Esophagus muscularis mucosa (tissue), 4 donors: Measurements from ENCODE around the gene KPNA1.

Experiments
- EP300 ChIP-seq: sonication (generic); formaldehyde crosslinking; IDR thresholded peaks from one replicate; pipeline ENCODE4 v1.6.1; 2017; ENCODE audit warnings: antibody characterized with exemption
- POLR2A ChIP-seq: fragments of 450-650 bp; IDR thresholded peaks from one replicate; pipeline ENCODE4 v1.6.1; 2017; ENCODE audit warnings: antibody characterized with exemption, moderate library complexity, mild to moderate bottlenecking, low read depth
- TF ChIP-seq, protein P1 (sequence below), 3 experiments: fragments of 200-600 bp in 2 of 3; fragments of 450-650 bp in 1 of 3; sonication (generic) in 2 of 3; IDR thresholded peaks; one replicate each; pipeline ENCODE4 v1.5.1; 2017 to 2019; ENCODE audit warnings: antibody characterized with exemption in 3 of 3, mild to moderate bottlenecking in 2 of 3, moderate library complexity in 1 of 3

DNA sequence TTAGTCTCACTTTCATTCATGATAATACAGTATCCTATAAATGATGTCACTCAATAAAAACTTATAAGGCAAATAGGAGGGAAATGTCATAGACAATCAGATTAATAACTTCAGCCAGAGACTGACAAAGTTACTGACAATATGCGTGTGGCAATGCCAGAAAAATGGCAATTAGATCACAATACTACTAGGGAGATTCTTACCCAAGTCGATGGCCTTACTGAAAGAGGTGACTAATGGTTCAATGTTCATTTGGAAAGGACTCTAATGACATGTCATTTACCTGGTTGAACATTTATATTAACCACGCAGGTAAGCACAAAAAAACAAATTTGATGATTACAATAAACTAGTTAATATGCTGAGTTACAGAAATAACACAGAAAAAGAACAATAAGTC lies 52.9 kb downstream of the KPNA1 start:
- TF ChIP-seq, protein P1, sequence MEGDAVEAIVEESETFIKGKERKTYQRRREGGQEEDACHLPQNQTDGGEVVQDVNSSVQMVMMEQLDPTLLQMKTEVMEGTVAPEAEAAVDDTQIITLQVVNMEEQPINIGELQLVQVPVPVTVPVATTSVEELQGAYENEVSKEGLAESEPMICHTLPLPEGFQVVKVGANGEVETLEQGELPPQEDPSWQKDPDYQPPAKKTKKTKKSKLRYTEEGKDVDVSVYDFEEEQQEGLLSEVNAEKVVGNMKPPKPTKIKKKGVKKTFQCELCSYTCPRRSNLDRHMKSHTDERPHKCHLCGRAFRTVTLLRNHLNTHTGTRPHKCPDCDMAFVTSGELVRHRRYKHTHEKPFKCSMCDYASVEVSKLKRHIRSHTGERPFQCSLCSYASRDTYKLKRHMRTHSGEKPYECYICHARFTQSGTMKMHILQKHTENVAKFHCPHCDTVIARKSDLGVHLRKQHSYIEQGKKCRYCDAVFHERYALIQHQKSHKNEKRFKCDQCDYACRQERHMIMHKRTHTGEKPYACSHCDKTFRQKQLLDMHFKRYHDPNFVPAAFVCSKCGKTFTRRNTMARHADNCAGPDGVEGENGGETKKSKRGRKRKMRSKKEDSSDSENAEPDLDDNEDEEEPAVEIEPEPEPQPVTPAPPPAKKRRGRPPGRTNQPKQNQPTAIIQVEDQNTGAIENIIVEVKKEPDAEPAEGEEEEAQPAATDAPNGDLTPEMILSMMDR (IDR thresholded peaks at IDR 0.05) = no peak
- TF ChIP-seq POLR2A (no peak), EP300 (no peak)
